Upper lobe of right lung (tissue), 1 donor: ENCODE measurements around the gene YIF1B. TPM values are rescaled to one million over a fixed set of nuclear protein-coding genes. Genes with fewer than 3 reads are reported as not detected.

ENCODE experiments used
- ATAC-seq: fragments of 200-7000 bp; cut with Tn5 transposase; one replicate; pipeline ENCODE4 v1.9.1; 2020; ENCODE audit warnings: mild to moderate bottlenecking, moderate library complexity
- DNase-seq: peaks from one replicate; pipeline ENCODE4 v3.0.0-alpha.2; 2020
- H3K27ac ChIP-seq: fragments of 200-600 bp; one replicate; pipeline ENCODE4 v1.8.0; 2022
- H3K27me3 ChIP-seq: fragments of 200-600 bp; one replicate; pipeline ENCODE4 v1.8.0; 2022; ENCODE audit warnings: mild to moderate bottlenecking
- H3K36me3 ChIP-seq: fragments of 200-600 bp; one replicate; pipeline ENCODE4 v1.8.0; 2022
- H3K4me1 ChIP-seq: fragments of 200-600 bp; one replicate; pipeline ENCODE4 v1.8.0; 2022
- H3K4me3 ChIP-seq: fragments of 200-600 bp; one replicate; pipeline ENCODE4 v1.8.0; 2022; ENCODE audit warnings: mild to moderate bottlenecking
- H3K9me3 ChIP-seq: fragments of 200-600 bp; one replicate; pipeline ENCODE4 v1.8.0; 2022
- CTCF ChIP-seq: fragments of 200-600 bp; IDR thresholded peaks from one replicate; pipeline ENCODE4 v1.8.0; 2022; ENCODE audit warnings: antibody characterized with exemption
- intact Hi-C: fragments of 100-400 bp; cut with DNase I; formaldehyde crosslinking; loops from one replicate; pipeline ENCODE4 v1.11.0; 2022
- total RNA-seq: library from RNA; stranded (reverse); fragmentation: NEBNext Ultra II Directional; extraction: Animal tissue kit (Norgen Biotek cat#: 25700); gene quantifications from one replicate; pipeline ENCODE4 v1.2.1, GENCODE V29; 2021
- donor health status: DM: no; HTN: yes; CAD: no; lungs with severe emphysema.

The YIF1B gene
- total RNA-seq, 1 donor from 2014 or later = 37.3 TPM

GRCh38 chr19:38307076-38307475 lies 8.7 kb downstream of the YIF1B start:
- intact Hi-C loops = no loop called here
- no peak for TF ChIP-seq CTCF

GRCh38 chr19:38306236-38306635 lies 9.5 kb downstream of the YIF1B start:
- DNase-seq = no peak
- Histone ChIP-seq H3K9me3 (no peaks in the 10 kb centered on the region), H3K4me3 (no peak overlapping the region), H3K27me3 (no peaks in the 10 kb centered on the region), H3K27ac (no peak overlapping the region), H3K36me3 (peaks cover 5% of the 10 kb centered on the region), H3K4me1 (peaks cover 10% of the 10 kb centered on the region)
- ATAC-seq = no peak
- no peak for TF ChIP-seq CTCF
- intact Hi-C loops = no loop called here

More at GRCh38 chr19:38307076-38307475, 8.7 kb downstream of the YIF1B start:
- ATAC-seq = no peak
- H3K36me3 ChIP-seq = peaks cover 5% of the 10 kb centered on the region
- no peak overlapping the region for H3K4me3 ChIP-seq
- H3K9me3 ChIP-seq = no peaks in the 10 kb centered on the region
- no peak overlapping the region for H3K27ac ChIP-seq
- no peaks in the 10 kb centered on the region for H3K27me3 ChIP-seq
- no peak for DNase-seq
- H3K4me1 ChIP-seq = peaks cover 10% of the 10 kb centered on the region

GRCh38 chr19:38304866-38305429 lies 10.8 kb downstream of the YIF1B start:
- TF ChIP-seq CTCF = no peak
- peaks cover 5% of the 10 kb centered on the region for H3K36me3 ChIP-seq
- H3K4me3 ChIP-seq = peak overlapping the region; percentile 43
- no peaks in the 10 kb centered on the region for H3K9me3 ChIP-seq
- peak overlapping the region; percentile 80 for H3K27ac ChIP-seq
- H3K27me3 ChIP-seq = no peaks in the 10 kb centered on the region
- peak; percentile 90 for ATAC-seq
- H3K4me1 ChIP-seq = peaks cover 10% of the 10 kb centered on the region
- intact Hi-C loops = no loop called here
- peak; percentile 92 for DNase-seq

GRCh38 chr19:38304352-38304865 lies 11.3 kb downstream of the YIF1B start:
- intact Hi-C loops = no loop called here
- Histone ChIP-seq H3K4me1 (peaks cover 10% of the 10 kb centered on the region), H3K9me3 (no peaks in the 10 kb centered on the region), H3K27me3 (no peaks in the 10 kb centered on the region), H3K27ac (peak overlapping the region; percentile 80), H3K4me3 (peak overlapping the region; percentile 43), H3K36me3 (peaks cover 5% of the 10 kb centered on the region)
- ATAC-seq (peak; percentile 2), DNase-seq (no peak)
- TF ChIP-seq CTCF = no peak

GRCh38 chr19:38303517-38304351 lies 12.0 kb downstream of the YIF1B start, which contains the start of gene C19orf33:
Gene C19orf33 (plus strand): TSS chr19:38304251. CDS start chr19:38304262, 11 bp downstream.
- H3K4me3 ChIP-seq = peak within 1 kb of the TSS; percentile 43
- peak; percentile 88 for ATAC-seq
- intact Hi-C loops = no loop called here
- no peaks in the 10 kb centered on the region for H3K9me3 ChIP-seq
- no peak for TF ChIP-seq CTCF
- H3K4me1 ChIP-seq = peaks cover 10% of the 10 kb centered on the region
- H3K36me3 ChIP-seq = peaks cover 5% of the 10 kb centered on the region
- DNase-seq = peak; percentile 88
- H3K27ac ChIP-seq = peak within 1 kb of the TSS; percentile 83
- no peaks in the 10 kb centered on the region for H3K27me3 ChIP-seq
